Adrenal gland (tissue), 12 donors: ENCODE results near the gene NAA40. TPM values are rescaled to one million over a fixed set of nuclear protein-coding genes. Genes with fewer than 3 reads are reported as not detected.

Source experiments
- DNase-seq, 7 donors: peaks; one replicate each; pipeline ENCODE4 v3.0.0-alpha.2; 2019 to 2020
- H3K27ac ChIP-seq, 5 donors: fragments of 200-600 bp; sonication (generic) in 4 of 5; 1 replicate in 3 of 5; 2 replicates in 2 of 5; pipeline versions ENCODE4 v1.5.1 to v1.8.0; 2016 to 2020; ENCODE audit warnings: mild to moderate bottlenecking in 1 of 5
- H3K27me3 ChIP-seq: fragments of 200-600 bp; 2 replicates; pipeline ENCODE4 v1.8.0; 2021
- H3K36me3 ChIP-seq, 2 donors: fragments of 200-600 bp; replicated peaks in 1 of 2; 1 replicate in 1 of 2; 2 replicates in 1 of 2; pipeline versions ENCODE4 v1.5.1 to v1.8.0; 2018 to 2022
- H3K4me1 ChIP-seq, 2 donors: fragments of 200-600 bp; replicated peaks in 1 of 2; 1 replicate in 1 of 2; 2 replicates in 1 of 2; pipeline versions ENCODE4 v1.5.1 to v1.8.0; 2018 to 2021
- H3K4me3 ChIP-seq, 4 donors: fragments of 200-600 bp; sonication (generic) in 3 of 4; one replicate each; pipeline ENCODE4 v1.5.1; 2016 to 2018
- H3K9me3 ChIP-seq, 3 donors: fragments of 200-600 bp; sonication (generic) in 1 of 3; replicated peaks in 1 of 3; 1 replicate in 2 of 3; 2 replicates in 1 of 3; pipeline versions ENCODE4 v1.5.1 to v1.8.0; 2016 to 2021
- POLR2A ChIP-seq, 2 donors: fragments of 450-650 bp; IDR thresholded peaks; one replicate each; pipeline ENCODE4 v1.6.1; 2017; ENCODE audit warnings: antibody characterized with exemption in 2 of 2, mild to moderate bottlenecking in 2 of 2, moderate library complexity in 1 of 2
- WGBS, 4 donors: extraction: QIAGEN DNeasy Blood & Tissue Kit in 2 of 4; methylation state at CpG; one replicate each; pipeline versions ENCODE4 v1.1.5 to v1.1.7; 2013 to 2017; 5-methylcytosine and 5-hydroxymethylcytosine counted together
- intact Hi-C, 2 donors: fragments of 100-400 bp; cut with DNase I; formaldehyde crosslinking; loops; one replicate each; pipeline versions ENCODE4 v1.14.1 to v1.15.0; 2022 to 2023
- polyA plus RNA-seq, 3 donors: library from polyadenylated mRNA; stranded (reverse); fragments of 200-250 nt in 2 of 3; fragments of 350-450 nt in 1 of 3; fragmentation: Illumina TruSeq in 1 of 3; extraction: RNeasy Lipid Tissue Mini Kit (QIAGEN cat#74804) in 1 of 3; gene quantifications; one replicate each; pipeline ENCODE4 v1.2.3, GENCODE V29; 2013 to 2014
- total RNA-seq, 9 donors: library from RNA; depleted of rRNA in 4 of 9; stranded (reverse); fragments of >200 nt in 4 of 9; fragments of 120-200 nt in 1 of 9; fragmentation: NEBNext Ultra II Directional in 1 of 9; extraction: Animal tissue kit (Norgen Biotek cat#: 25700) in 1 of 9; gene quantifications; one replicate each; pipeline versions ENCODE4 v1.1.0 to v1.2.4, GENCODE V29; 2013 to 2023
- TF ChIP-seq, protein P1 (sequence below), 6 experiments: fragments of 450-650 bp in 4 of 6; fragments of 200-600 bp in 2 of 6; sonication (generic) in 1 of 6; IDR thresholded peaks; 1 replicate in 5 of 6; 2 replicates in 1 of 6; pipeline versions ENCODE4 v1.5.1 to v1.8.0; 2016 to 2021; ENCODE audit warnings: antibody characterized with exemption in 6 of 6, mild to moderate bottlenecking in 2 of 6, moderate library complexity in 1 of 6
- donor health status: healthy with polysubstance abuse.
- donor health status: Bipolar disorder and iron deficiency.
- donor health status: DM: yes; HTN: yes; CAD: no.
- donor health status: DM: no; HTN: no; CAD: no.
- donor health status: DM: no; HTN: no; CAD: no.
- donor health status: DM: yes; HTN: yes; CAD: no.

The NAA40 gene
- total and polyA plus RNA-seq, 12 donors: 11.6 to 61.3 (median 20.0) TPM

DNA sequence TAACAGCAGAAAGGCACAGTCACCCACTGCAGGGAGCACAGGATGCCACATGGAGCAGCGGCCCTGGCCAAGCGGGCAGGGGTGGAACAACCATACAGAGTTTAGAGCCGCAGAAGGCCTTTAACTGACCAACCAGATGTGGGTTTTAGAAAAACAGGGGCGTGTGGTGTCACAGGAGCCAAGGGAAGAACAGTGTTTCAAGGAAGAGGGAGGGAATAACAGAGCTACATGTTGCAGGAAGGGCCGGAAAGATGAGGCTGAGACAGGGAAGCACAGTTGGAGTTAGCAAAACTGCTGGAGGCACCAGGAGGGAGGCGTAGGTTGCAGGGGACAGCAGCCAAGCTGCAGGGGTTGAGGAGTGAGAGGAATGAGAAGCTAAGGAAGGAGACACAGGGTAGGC lies 7.8 kb upstream of the NAA40 start:
- H3K4me1 ChIP-seq: no peaks in the 10 kb centered on the region
- H3K36me3 ChIP-seq: no peaks in the 10 kb centered on the region
- H3K27ac ChIP-seq: no peak overlapping the region
- DNase-seq: no peak
- intact Hi-C loops: no loop called here
- H3K27me3 ChIP-seq: no peaks in the 10 kb centered on the region
- TF ChIP-seq, protein P1, sequence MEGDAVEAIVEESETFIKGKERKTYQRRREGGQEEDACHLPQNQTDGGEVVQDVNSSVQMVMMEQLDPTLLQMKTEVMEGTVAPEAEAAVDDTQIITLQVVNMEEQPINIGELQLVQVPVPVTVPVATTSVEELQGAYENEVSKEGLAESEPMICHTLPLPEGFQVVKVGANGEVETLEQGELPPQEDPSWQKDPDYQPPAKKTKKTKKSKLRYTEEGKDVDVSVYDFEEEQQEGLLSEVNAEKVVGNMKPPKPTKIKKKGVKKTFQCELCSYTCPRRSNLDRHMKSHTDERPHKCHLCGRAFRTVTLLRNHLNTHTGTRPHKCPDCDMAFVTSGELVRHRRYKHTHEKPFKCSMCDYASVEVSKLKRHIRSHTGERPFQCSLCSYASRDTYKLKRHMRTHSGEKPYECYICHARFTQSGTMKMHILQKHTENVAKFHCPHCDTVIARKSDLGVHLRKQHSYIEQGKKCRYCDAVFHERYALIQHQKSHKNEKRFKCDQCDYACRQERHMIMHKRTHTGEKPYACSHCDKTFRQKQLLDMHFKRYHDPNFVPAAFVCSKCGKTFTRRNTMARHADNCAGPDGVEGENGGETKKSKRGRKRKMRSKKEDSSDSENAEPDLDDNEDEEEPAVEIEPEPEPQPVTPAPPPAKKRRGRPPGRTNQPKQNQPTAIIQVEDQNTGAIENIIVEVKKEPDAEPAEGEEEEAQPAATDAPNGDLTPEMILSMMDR (IDR thresholded peaks at IDR 0.05): no peak
- TF ChIP-seq POLR2A (IDR thresholded peaks at IDR 0.05): no peak
- H3K9me3 ChIP-seq: no peaks in the 10 kb centered on the region
- 67 to 75% (median 71%) methylated on average over 6 of the region's 6 CpGs for WGBS, 4 donors
- no peak overlapping the region for H3K4me3 ChIP-seq

DNA sequence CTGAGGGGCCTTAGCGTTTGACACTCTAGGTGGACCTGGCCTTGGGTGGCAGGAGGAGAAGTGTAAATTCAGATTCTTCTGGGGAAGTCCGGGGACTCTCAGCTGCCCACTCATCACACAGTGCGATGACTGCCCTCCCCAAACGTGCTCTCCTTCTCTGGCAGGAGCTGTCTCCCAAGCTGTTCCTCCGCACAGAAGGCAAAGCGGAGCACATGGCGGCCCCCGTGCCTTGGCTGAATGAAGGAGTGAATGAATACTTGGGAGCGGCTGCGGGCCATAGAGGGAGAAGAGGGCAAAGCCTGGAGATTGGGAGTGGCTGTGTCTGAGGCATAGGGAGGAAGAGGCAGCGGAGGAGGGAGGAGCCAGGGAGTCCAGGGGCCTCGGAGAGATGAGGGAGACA lies 6.9 kb upstream of the NAA40 start:
- intact Hi-C loops: no loop called here
- Histone ChIP-seq H3K36me3 (no peaks in the 10 kb centered on the region), H3K27me3 (no peaks in the 10 kb centered on the region), H3K9me3 (no peaks in the 10 kb centered on the region), H3K4me1 (no peaks in the 10 kb centered on the region), H3K27ac (no peak overlapping the region), H3K4me3 (no peak overlapping the region)
- TF ChIP-seq POLR2A (IDR thresholded peaks at IDR 0.05): no peak
- TF ChIP-seq, protein P1 (IDR thresholded peaks at IDR 0.05): no peak
- DNase-seq: no peak
- WGBS, 4 donors: 83 to 90% (median 85%) methylated on average over 12 of the region's 12 CpGs

DNA sequence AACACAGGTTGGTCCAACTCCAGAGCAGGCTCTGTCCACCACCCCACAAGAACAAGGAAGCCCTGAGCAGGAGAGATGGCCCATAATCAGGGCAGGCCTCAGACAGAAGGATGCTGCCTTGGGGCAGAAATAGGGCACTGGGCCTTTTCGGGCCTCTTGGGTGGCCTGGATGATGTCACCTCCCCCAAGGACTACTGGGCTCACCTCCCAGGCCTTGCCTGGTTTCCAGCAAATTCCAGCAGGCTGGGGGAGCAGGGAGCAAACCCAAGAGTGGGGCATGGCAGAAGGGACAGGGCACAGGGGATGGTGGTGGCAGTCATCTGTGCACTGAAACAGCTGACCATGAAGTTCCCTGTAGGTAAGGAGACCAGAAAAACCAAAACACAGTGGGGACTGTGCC lies 5.3 kb upstream of the NAA40 start:
- DNase-seq: peak in 6 of 7 donors; percentile 52 to 73 (median 60)
- intact Hi-C loops: no loop called here
- no peaks in the 10 kb centered on the region for H3K9me3 ChIP-seq
- TF ChIP-seq, protein P1 (IDR thresholded peaks at IDR 0.05): no peak
- TF ChIP-seq POLR2A (IDR thresholded peaks at IDR 0.05): no peak
- H3K4me3 ChIP-seq: no peak overlapping the region
- H3K36me3 ChIP-seq: no peaks in the 10 kb centered on the region
- H3K27ac ChIP-seq: no peak overlapping the region
- WGBS, 4 donors: 29 to 60% (median 43%) methylated on average over 1 of the region's 1 CpG; no CpG with 5 or more reads in 1 of the 4 donors
- peaks cover 0 to 6% of the 10 kb centered on the region in 2 donors for H3K4me1 ChIP-seq
- no peaks in the 10 kb centered on the region for H3K27me3 ChIP-seq

DNA sequence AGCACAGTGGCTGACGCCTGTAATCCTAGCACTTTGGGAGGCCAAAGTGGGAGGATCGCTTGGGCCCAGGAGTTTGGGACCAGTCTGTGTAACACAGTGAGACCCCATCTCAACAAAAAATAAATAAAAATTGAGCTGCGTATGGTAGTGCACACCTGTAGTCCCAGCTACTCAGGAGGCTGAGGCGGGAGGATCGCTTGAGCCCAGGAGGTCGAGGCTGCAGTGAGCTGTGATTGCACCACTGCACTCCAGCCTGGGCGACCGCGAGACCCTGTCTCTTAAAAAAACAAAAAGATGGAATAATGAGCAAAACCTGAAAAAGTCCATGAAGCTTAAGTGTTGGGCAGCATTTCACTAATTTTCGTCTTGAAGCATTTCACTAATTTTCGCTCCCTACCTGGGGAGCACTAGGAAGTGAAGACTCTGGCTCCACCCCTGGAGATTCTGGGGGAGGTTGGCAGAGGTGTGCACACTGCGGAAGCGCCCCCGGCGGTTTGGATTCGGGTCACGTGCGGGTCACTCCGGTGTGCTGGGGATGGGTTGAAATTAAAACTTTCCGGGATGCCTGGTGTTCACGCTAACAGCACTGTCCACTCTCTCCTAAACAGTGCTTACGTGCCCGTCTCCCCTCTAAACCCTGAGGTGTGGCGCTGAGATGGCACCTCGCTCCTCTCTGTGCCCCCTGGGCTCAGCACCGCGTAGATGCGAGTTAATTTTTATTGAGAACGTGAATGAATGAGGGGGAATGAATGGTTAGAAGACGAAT lies 906 bp upstream of the NAA40 start:
- Histone ChIP-seq H3K36me3 (no peaks in the 10 kb centered on the region), H3K4me1 (peaks cover 6 to 20% of the 10 kb centered on the region in 2 donors), H3K4me3 (peak overlapping the region in 2 of 4 donors; percentile 64 to 68), H3K27ac (peak overlapping the region in 2 of 5 donors; percentile 50 to 77), H3K9me3 (no peaks in the 10 kb centered on the region), H3K27me3 (no peaks in the 10 kb centered on the region)
- no peak for DNase-seq
- intact Hi-C loops: no loop called here
- WGBS, 4 donors: 24 to 27% (median 26%) methylated on average over 27 to 30 of the region's 30 CpGs
- TF ChIP-seq, protein P1 (IDR thresholded peaks at IDR 0.05): peak in 1 of 6 experiments; percentile 5
- no peak for TF ChIP-seq POLR2A (IDR thresholded peaks at IDR 0.05)
